IMR-90 (cell line): ENCODE measurements around the gene WDR1. TPM values are rescaled to one million over a fixed set of nuclear protein-coding genes. Genes with fewer than 3 reads are reported as not detected.

ENCODE experiments used
- ATAC-seq: fragments of 200-7000 bp; cut with Tn5 transposase; 2 replicates; pipeline ENCODE4 v1.9.1; 2020; ENCODE audit warnings: low read depth, mild to moderate bottlenecking, moderate library complexity
- BruUV-seq: library from RNA; stranded (reverse); fragments of 400-500 nt; replicated peaks from 2 replicates; lab custom pipeline; 2021; lab: Mats Ljungman, UMichigan
- CTCF ChIA-PET: fragments of 300-600 bp; formaldehyde crosslinking; extraction: SDS; loops from one replicate; lab custom pipeline; 2021; ENCODE audit warnings: antibody characterized with exemption; lab: Yijun Ruan, JAX
- POLR2A ChIA-PET: fragments of 300-600 bp; sonication (Branson Sonifier 250); formaldehyde crosslinking; loops from one replicate; lab custom pipeline; 2022; ENCODE audit warnings: antibody characterized with exemption; ENCODE audit not compliant: unreplicated experiment; lab: Charles Lee
- DNase-seq: peaks from one replicate; pipeline ENCODE4 v3.0.0; 2013
- H2AFZ ChIP-seq: replicated peaks from 2 replicates; pipeline ENCODE3; 2013; ENCODE audit warnings: low read length, mild to moderate bottlenecking; ENCODE audit not compliant: poor library complexity
- H2AK5ac ChIP-seq: 2 replicates; pipeline ENCODE4 v1.6.1; 2013; ENCODE audit warnings: low read depth, low read length, inconsistent platforms
- H2AK9ac ChIP-seq: replicated peaks from 2 replicates; pipeline ENCODE3; 2013; ENCODE audit warnings: mild to moderate bottlenecking, low read depth, low read length, moderate library complexity; ENCODE audit not compliant: poor library complexity
- H2BK120ac ChIP-seq: 2 replicates; pipeline ENCODE4 v1.6.1; 2013; ENCODE audit warnings: low read depth, low read length, inconsistent platforms
- H2BK15ac ChIP-seq: 3 replicates; pipeline ENCODE4 v1.6.1; 2013; ENCODE audit warnings: low read depth, low read length, inconsistent platforms
- H2BK20ac ChIP-seq: 2 replicates; pipeline ENCODE4 v1.6.1; 2013; ENCODE audit warnings: low read depth, mild to moderate bottlenecking, inconsistent platforms, low read length, moderate library complexity
- H2BK5ac ChIP-seq: 2 replicates; pipeline ENCODE4 v1.6.1; 2013; ENCODE audit warnings: mild to moderate bottlenecking, low read depth, low read length, inconsistent platforms; ENCODE audit not compliant: poor library complexity, severe bottlenecking
- H3K14ac ChIP-seq: replicated peaks from 2 replicates; pipeline ENCODE4 v1.6.1; 2013; ENCODE audit warnings: low read depth, low read length, inconsistent platforms
- H3K18ac ChIP-seq: 2 replicates; pipeline ENCODE4 v1.6.1; 2013; ENCODE audit warnings: low read depth, low read length, control low read depth
- H3K23ac ChIP-seq: 2 replicates; pipeline ENCODE4 v1.6.1; 2013; ENCODE audit warnings: low read depth, low read length, inconsistent platforms
- H3K27ac ChIP-seq: 2 replicates; pipeline ENCODE4 v1.5.1; 2013; ENCODE audit warnings: mild to moderate bottlenecking, control low read depth, low read length; ENCODE audit not compliant: insufficient read depth
- H3K27me3 ChIP-seq: 2 replicates; pipeline ENCODE4 v1.6.1; 2013; ENCODE audit warnings: low read length; ENCODE audit not compliant: control insufficient read depth, insufficient read depth
- H3K36me3 ChIP-seq: 2 replicates; pipeline ENCODE4 v1.6.1; 2013; ENCODE audit warnings: low read length, mixed read lengths; ENCODE audit not compliant: control insufficient read depth, insufficient read depth
- H3K4ac ChIP-seq: 2 replicates; pipeline ENCODE4 v1.6.1; 2013; ENCODE audit warnings: low read depth, low read length, inconsistent platforms
- H3K4me1 ChIP-seq: 2 replicates; pipeline ENCODE4 v1.6.1; 2013; ENCODE audit warnings: low read length, mixed read lengths; ENCODE audit not compliant: control insufficient read depth, insufficient read depth
- H3K4me2 ChIP-seq: 2 replicates; pipeline ENCODE4 v1.6.1; 2013; ENCODE audit warnings: low read depth, mild to moderate bottlenecking, control low read depth, low read length, moderate library complexity
- H3K4me3 ChIP-seq: 2 replicates; pipeline ENCODE4 v1.5.1; 2013; ENCODE audit warnings: low read depth, mild to moderate bottlenecking, control low read depth, low read length, moderate library complexity; ENCODE audit not compliant: insufficient read depth
- H3K56ac ChIP-seq: 2 replicates; pipeline ENCODE4 v1.6.1; 2013; ENCODE audit warnings: low read length, inconsistent platforms; ENCODE audit not compliant: insufficient read depth; ENCODE audit errors: extremely low read depth
- H3K79me1 ChIP-seq, 2 experiments: 2 replicates each; pipeline ENCODE4 v1.6.1; 2013; ENCODE audit warnings: low read length in 2 of 2, inconsistent platforms in 1 of 2, low read depth in 1 of 2
- H3K9ac ChIP-seq: 2 replicates; pipeline ENCODE4 v1.6.1; 2013; ENCODE audit warnings: low read depth, low read length, control low read depth
- H3K9me1 ChIP-seq: 2 replicates; pipeline ENCODE4 v1.6.1; 2013; ENCODE audit warnings: low read length, inconsistent platforms; ENCODE audit not compliant: insufficient read depth
- H3K9me3 ChIP-seq: 2 replicates; pipeline ENCODE4 v1.6.1; 2013; ENCODE audit warnings: low read length; ENCODE audit not compliant: control insufficient read depth, insufficient read depth
- H4K20me1 ChIP-seq: 2 replicates; pipeline ENCODE4 v1.6.1; 2013; ENCODE audit warnings: low read length, inconsistent platforms; ENCODE audit not compliant: insufficient read depth
- H4K5ac ChIP-seq: 2 replicates; pipeline ENCODE4 v1.6.1; 2013; ENCODE audit warnings: mild to moderate bottlenecking, low read depth, low read length, control low read depth
- H4K8ac ChIP-seq, 2 experiments: 2 replicates each; pipeline ENCODE4 v1.6.1; 2013; ENCODE audit warnings: low read depth in 2 of 2, low read length in 2 of 2, control low read depth in 1 of 2, inconsistent platforms in 1 of 2
- H4K91ac ChIP-seq: 2 replicates; pipeline ENCODE4 v1.6.1; 2013; ENCODE audit warnings: low read depth, low read length, inconsistent platforms; ENCODE audit not compliant: insufficient read depth
- BHLHE40 ChIP-seq: fragments of 150-350 bp; IDR thresholded peaks from 2 replicates; pipeline ENCODE4 v1.6.1; 2016; ENCODE audit warnings: mild to moderate bottlenecking, low read depth, low read length
- CEBPB ChIP-seq: IDR thresholded peaks from 2 replicates; pipeline ENCODE4 v1.6.1; 2012; ENCODE audit warnings: low read depth, low read length, improper control_type of control experiment
- CHD1 ChIP-seq: IDR thresholded peaks from 2 replicates; pipeline ENCODE4 v1.6.1; 2012; ENCODE audit warnings: low read depth, low read length, improper control_type of control experiment
- FOS ChIP-seq: fragments of 150-350 bp; IDR thresholded peaks from 2 replicates; pipeline ENCODE4 v1.6.1; 2016; ENCODE audit warnings: low read depth, low read length
- MAFK ChIP-seq: IDR thresholded peaks from 2 replicates; pipeline ENCODE4 v1.6.1; 2012; ENCODE audit warnings: low read depth, low read length, improper control_type of control experiment
- MAZ ChIP-seq: IDR thresholded peaks from 2 replicates; pipeline ENCODE4 v1.6.1; 2012; ENCODE audit warnings: low read depth, mild to moderate bottlenecking, low read length, improper control_type of control experiment, moderate library complexity, borderline replicate concordance
- MXI1 ChIP-seq: IDR thresholded peaks from 2 replicates; pipeline ENCODE4 v1.6.1; 2012; ENCODE audit warnings: low read depth, mild to moderate bottlenecking, low read length, moderate library complexity, borderline replicate concordance
- NFE2L2 ChIP-seq: fragments of 150-350 bp; IDR thresholded peaks from 2 replicates; pipeline ENCODE4 v1.6.1; 2016; ENCODE audit warnings: low read depth, mild to moderate bottlenecking, low read length
- RAD21 ChIP-seq: IDR thresholded peaks from 2 replicates; pipeline ENCODE4 v1.6.1; 2012; ENCODE audit warnings: low read length, improper control_type of control experiment
- RCOR1 ChIP-seq: IDR thresholded peaks from 2 replicates; pipeline ENCODE4 v1.6.1; 2012; ENCODE audit warnings: mild to moderate bottlenecking, low read length, improper control_type of control experiment; ENCODE audit not compliant: insufficient replicate concordance
- RFX5 ChIP-seq: IDR thresholded peaks from 2 replicates; pipeline ENCODE4 v1.8.0; 2012; ENCODE audit warnings: low read depth, mild to moderate bottlenecking, low read length, moderate library complexity
- SMC3 ChIP-seq: fragments of 150-350 bp; IDR thresholded peaks from 2 replicates; pipeline ENCODE4 v1.6.1; 2016; ENCODE audit warnings: low read depth, mild to moderate bottlenecking, antibody characterized with exemption, low read length, moderate library complexity
- WGBS, 2 experiments: methylation state at CpG; one replicate each; pipeline versions ENCODE4 v1.1.5 to v1.1.7; 2013; ENCODE audit warnings: missing lambda C conversion rate in 2 of 2; ENCODE audit not compliant: insufficient read length in 1 of 2; ENCODE audit errors: extremely low coverage in 2 of 2; 5-methylcytosine and 5-hydroxymethylcytosine counted together
- dilution Hi-C: fragments of 300-500 bp; cut with HindIII; formaldehyde crosslinking; loops from one replicate; pipeline ENCODE4 v1.14.3; 2018; ENCODE audit warnings: low sequenced_read_pairs; ENCODE audit not compliant: unreplicated experiment
- in situ Hi-C: fragments of 300-500 bp; cut with MboI; formaldehyde crosslinking; loops from 3 replicates; pipeline ENCODE4 v1.14.3; 2019; ENCODE audit warnings: low sequenced_read_pairs, inconsistent platforms, mixed read lengths
- intact Hi-C: fragments of 100-400 bp; cut with micrococcal nuclease; formaldehyde crosslinking; loops from 2 replicates; pipeline ENCODE4 v1.10.0; 2022
- polyA plus RNA-seq, 3 experiments: library from polyadenylated mRNA; depleted of rRNA; stranded (reverse); fragments of >200 nt; gene quantifications; 2 replicates each; pipeline ENCODE4 v1.2.3, GENCODE V29; 2012; ENCODE audit warnings: low replicate concordance in 1 of 3
- total RNA-seq: library from RNA; depleted of rRNA; stranded (reverse); fragments of >200 nt; gene quantifications from 2 replicates; pipeline ENCODE4 v1.2.3, GENCODE V29; 2012
- TF ChIP-seq, protein P1 (sequence below): conservative IDR thresholded peaks from 2 replicates; pipeline ENCODE4 v1.5.1; 2012; ENCODE audit warnings: mild to moderate bottlenecking, low read depth, low read length, improper control_type of control experiment
- TF ChIP-seq, protein P2 (sequence below): fragments of 150-350 bp; IDR thresholded peaks from 2 replicates; pipeline ENCODE4 v1.6.1; 2017; ENCODE audit warnings: mild to moderate bottlenecking, antibody characterized with exemption, low read length, low read depth
- TF ChIP-seq, protein P3 (sequence below): fragments of 150-350 bp; IDR thresholded peaks from 2 replicates; pipeline ENCODE4 v1.6.1; 2016; ENCODE audit warnings: low read depth, mild to moderate bottlenecking, low read length, moderate library complexity, borderline replicate concordance

Gene WDR1
- total and polyA plus RNA-seq, 2 of the 4 experiments (the other 2 are of a cell fraction), result 725 to 992 TPM

DNA sequence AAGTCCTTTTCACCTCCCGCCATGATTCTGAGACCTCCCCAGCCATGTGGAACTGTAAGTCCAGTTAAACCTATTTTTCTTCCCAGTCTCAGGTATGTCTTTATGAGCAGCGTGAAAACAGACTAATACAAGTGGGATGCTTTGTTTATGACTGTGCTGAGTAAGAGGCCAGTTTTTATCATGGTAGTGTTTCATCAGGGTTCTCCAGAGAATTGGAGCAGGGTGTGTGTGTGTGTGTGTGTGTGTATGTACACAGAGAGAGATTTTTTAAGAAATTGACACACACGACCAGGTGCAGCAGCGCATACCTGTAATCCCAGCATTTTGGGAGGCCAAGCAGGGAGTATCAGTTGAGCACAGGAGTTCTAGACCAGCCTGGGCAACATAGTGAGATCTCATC lies 60.7 kb downstream of the WDR1 start:
- no CpG with 5 or more reads among the region's 4 CpGs for WGBS, 2 experiments
- dilution Hi-C loops, result no loop called here
- Histone ChIP-seq H2BK120ac (no peak overlapping the region), H4K5ac (no peak overlapping the region), H3K4ac (no peak overlapping the region), H3K9ac (no peak overlapping the region), H3K9me3 (no peaks in the 10 kb centered on the region), H3K18ac (no peak overlapping the region), H4K8ac (no peak overlapping the region), H3K4me2 (no peak overlapping the region), H2AFZ (no peak overlapping the region), H3K4me3 (no peak overlapping the region), H3K9me1 (no peaks in the 10 kb centered on the region), H2BK5ac (no peak overlapping the region), H3K36me3 (peaks cover 2% of the 10 kb centered on the region), H4K91ac (no peak overlapping the region), H3K4me1 (no peaks in the 10 kb centered on the region), H3K14ac (no peak overlapping the region), H3K23ac (no peak overlapping the region), H4K20me1 (no peaks in the 10 kb centered on the region), H2BK15ac (no peak overlapping the region), H3K27ac (no peak overlapping the region), H2BK20ac (no peak overlapping the region), H3K56ac (no peak overlapping the region), H3K79me1 (no peaks in the 10 kb centered on the region), H2AK5ac (no peak overlapping the region), H2AK9ac (no peak overlapping the region), H3K27me3 (no peaks in the 10 kb centered on the region)
- CTCF ChIA-PET, result no interaction called here
- DNase-seq, result peak; percentile 20
- ATAC-seq, result no peak
- POLR2A ChIA-PET, result no interaction called here
- no peak for TF ChIP-seq RAD21
- no peak for TF ChIP-seq FOS
- TF ChIP-seq MXI1, result no peak
- no peak for TF ChIP-seq RFX5
- TF ChIP-seq CEBPB, result no peak
- TF ChIP-seq MAZ, result no peak
- TF ChIP-seq MAFK, result no peak
- TF ChIP-seq SMC3, result no peak
- TF ChIP-seq, protein P1, sequence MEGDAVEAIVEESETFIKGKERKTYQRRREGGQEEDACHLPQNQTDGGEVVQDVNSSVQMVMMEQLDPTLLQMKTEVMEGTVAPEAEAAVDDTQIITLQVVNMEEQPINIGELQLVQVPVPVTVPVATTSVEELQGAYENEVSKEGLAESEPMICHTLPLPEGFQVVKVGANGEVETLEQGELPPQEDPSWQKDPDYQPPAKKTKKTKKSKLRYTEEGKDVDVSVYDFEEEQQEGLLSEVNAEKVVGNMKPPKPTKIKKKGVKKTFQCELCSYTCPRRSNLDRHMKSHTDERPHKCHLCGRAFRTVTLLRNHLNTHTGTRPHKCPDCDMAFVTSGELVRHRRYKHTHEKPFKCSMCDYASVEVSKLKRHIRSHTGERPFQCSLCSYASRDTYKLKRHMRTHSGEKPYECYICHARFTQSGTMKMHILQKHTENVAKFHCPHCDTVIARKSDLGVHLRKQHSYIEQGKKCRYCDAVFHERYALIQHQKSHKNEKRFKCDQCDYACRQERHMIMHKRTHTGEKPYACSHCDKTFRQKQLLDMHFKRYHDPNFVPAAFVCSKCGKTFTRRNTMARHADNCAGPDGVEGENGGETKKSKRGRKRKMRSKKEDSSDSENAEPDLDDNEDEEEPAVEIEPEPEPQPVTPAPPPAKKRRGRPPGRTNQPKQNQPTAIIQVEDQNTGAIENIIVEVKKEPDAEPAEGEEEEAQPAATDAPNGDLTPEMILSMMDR, result no peak
- TF ChIP-seq CHD1, result no peak
- no peak for TF ChIP-seq NFE2L2
- no peak for TF ChIP-seq BHLHE40
- TF ChIP-seq RCOR1, result no peak
- TF ChIP-seq, protein P2, sequence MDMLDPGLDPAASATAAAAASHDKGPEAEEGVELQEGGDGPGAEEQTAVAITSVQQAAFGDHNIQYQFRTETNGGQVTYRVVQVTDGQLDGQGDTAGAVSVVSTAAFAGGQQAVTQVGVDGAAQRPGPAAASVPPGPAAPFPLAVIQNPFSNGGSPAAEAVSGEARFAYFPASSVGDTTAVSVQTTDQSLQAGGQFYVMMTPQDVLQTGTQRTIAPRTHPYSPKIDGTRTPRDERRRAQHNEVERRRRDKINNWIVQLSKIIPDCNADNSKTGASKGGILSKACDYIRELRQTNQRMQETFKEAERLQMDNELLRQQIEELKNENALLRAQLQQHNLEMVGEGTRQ, result no peak
- TF ChIP-seq, protein P3, sequence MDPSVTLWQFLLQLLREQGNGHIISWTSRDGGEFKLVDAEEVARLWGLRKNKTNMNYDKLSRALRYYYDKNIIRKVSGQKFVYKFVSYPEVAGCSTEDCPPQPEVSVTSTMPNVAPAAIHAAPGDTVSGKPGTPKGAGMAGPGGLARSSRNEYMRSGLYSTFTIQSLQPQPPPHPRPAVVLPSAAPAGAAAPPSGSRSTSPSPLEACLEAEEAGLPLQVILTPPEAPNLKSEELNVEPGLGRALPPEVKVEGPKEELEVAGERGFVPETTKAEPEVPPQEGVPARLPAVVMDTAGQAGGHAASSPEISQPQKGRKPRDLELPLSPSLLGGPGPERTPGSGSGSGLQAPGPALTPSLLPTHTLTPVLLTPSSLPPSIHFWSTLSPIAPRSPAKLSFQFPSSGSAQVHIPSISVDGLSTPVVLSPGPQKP, result no peak
- in situ Hi-C loops, result no loop called here
- BruUV-seq, result no TSS peak
- intact Hi-C loops, result no loop called here
